ENCODE data around the gene HMGN4. TPM values are rescaled to one million over a fixed set of nuclear protein-coding genes. Genes with fewer than 3 reads are reported as not detected.

Gene HMGN4
- total RNA-seq, 2 experiments from 2014 or later, result 22.7 to 24.8 TPM

DNA sequence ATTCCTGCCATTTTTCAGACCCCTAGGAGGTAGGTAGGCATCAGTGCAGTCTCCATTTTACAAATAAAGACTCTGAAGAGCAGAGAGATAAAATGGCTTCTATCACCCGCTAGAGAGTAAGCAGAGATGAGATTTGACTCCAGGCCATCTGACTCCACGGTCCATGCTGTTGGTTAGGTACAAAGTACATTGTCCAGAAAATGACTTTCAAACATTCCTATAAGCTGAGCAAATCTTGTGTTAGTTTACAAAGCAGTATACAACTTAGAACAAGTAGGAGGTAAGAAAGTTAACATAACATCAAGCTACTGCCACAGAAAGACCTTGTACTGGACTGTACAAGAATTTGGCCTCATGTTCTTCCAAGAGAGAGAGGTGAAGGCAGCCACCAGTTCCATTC lies 23.2 kb upstream of the HMGN4 start:
- Mint-ChIP-seq H3K27me3 (no peaks in the 10 kb centered on the region), H3K9me3 (no peaks in the 10 kb centered on the region), H3K4me3 (no peak overlapping the region), H3K4me1 (ENCODE audit: low read depth) (peaks cover 3% of the 10 kb centered on the region), H3K36me3 (ENCODE audit: low read depth) (no peaks in the 10 kb centered on the region), H3K27ac (no peak overlapping the region)
- TF ChIP-seq, protein P1, sequence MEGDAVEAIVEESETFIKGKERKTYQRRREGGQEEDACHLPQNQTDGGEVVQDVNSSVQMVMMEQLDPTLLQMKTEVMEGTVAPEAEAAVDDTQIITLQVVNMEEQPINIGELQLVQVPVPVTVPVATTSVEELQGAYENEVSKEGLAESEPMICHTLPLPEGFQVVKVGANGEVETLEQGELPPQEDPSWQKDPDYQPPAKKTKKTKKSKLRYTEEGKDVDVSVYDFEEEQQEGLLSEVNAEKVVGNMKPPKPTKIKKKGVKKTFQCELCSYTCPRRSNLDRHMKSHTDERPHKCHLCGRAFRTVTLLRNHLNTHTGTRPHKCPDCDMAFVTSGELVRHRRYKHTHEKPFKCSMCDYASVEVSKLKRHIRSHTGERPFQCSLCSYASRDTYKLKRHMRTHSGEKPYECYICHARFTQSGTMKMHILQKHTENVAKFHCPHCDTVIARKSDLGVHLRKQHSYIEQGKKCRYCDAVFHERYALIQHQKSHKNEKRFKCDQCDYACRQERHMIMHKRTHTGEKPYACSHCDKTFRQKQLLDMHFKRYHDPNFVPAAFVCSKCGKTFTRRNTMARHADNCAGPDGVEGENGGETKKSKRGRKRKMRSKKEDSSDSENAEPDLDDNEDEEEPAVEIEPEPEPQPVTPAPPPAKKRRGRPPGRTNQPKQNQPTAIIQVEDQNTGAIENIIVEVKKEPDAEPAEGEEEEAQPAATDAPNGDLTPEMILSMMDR (IDR thresholded peaks at IDR 0.05), result no peak
- intact Hi-C loops (cut with DNase I, micrococcal nuclease), result no loop called here
- H3K27me3 ChIP-seq (ENCODE audit: control insufficient read depth in 1 of 2, insufficient read depth in 2 of 2, low read length in 2 of 2), result no peaks in the 10 kb centered on the region
- CTCF ChIA-PET, result interaction anchor here (0.5 kb wide), 1 partner anchor 29 kb away, joined by 4 read pairs; no protein-coding TSS in a partner anchor
- no peak for DNase-seq
- H3K4me1 ChIP-seq (ENCODE audit: insufficient read depth, low read length), result peaks cover under 1% of the 10 kb centered on the region
- POLR2A ChIA-PET, result no interaction called here
- no peaks in the 10 kb centered on the region for H3K36me3 ChIP-seq (ENCODE audit: insufficient read depth, low read length)
- ATAC-seq (ENCODE audit: poor library complexity), result no peak
- H3K9me3 ChIP-seq (ENCODE audit: control insufficient read depth in 1 of 2, insufficient read depth in 1 of 2, low read length in 2 of 2), result no peaks in the 10 kb centered on the region
- H3K27ac ChIP-seq (ENCODE audit: low read depth in 1 of 2, low read length in 2 of 2), result no peak overlapping the region
- no peak overlapping the region for H3K4me3 ChIP-seq (ENCODE audit: low read length)

DNA sequence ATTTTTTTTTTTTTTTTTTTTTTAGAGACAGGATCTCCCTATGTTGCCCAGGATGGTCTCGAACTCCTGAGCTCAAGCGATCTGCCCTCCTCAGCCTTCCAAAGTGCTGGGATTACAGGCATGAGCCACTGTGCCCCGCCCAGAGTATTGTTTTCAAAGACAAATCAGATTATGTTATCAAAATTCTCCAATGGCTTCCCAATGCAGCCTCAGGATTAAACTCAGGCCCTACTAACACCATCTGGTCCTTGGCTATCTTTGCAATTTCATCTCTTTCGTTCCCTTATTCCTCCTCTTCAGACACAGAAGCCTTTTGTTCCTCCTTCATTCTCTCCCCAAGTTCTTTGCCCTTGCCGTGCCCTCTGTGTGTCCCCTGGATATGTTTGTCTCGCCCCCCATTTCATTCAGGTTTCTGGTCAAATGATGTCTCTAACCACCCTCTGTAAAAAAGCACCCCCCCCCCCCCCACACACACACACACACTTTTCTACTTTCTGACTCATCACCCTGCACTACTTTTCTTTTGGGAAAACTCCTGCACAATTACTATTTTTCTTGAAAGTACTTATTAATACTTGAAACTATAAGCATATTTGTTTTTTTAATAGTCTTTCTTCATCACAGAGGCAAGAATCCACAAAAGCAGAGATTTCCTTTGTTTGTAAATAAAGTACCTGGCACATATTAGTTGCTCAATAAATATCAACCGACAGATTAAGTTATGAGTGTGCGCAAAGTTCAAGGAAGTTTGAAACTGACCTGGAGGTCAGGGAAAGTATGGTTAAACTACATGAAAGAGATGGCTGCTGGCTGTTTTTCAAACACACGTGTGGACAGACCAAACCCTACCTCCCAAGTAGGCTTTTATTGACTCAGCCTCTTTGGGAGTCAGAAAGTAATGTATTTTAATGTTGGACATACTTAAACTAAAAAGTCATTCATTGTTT lies 21.4 kb upstream of the HMGN4 start:
- H3K27ac ChIP-seq (ENCODE audit: low read depth in 1 of 2, low read length in 2 of 2), result no peak overlapping the region
- H3K4me1 ChIP-seq (ENCODE audit: insufficient read depth, low read length), result peaks cover 7% of the 10 kb centered on the region
- H3K36me3 ChIP-seq (ENCODE audit: insufficient read depth, low read length), result no peaks in the 10 kb centered on the region
- ATAC-seq (ENCODE audit: poor library complexity) (no peak), DNase-seq (no peak)
- Mint-ChIP-seq H3K4me3 (no peak overlapping the region), H3K27me3 (peaks cover 9% of the 10 kb centered on the region), H3K9me3 (no peaks in the 10 kb centered on the region), H3K27ac (peak overlapping the region; percentile 12), H3K4me1 (ENCODE audit: low read depth) (peaks cover 19% of the 10 kb centered on the region), H3K36me3 (ENCODE audit: low read depth) (peaks cover 16% of the 10 kb centered on the region)
- no peak overlapping the region for H3K4me3 ChIP-seq (ENCODE audit: low read length)
- no peaks in the 10 kb centered on the region for H3K9me3 ChIP-seq (ENCODE audit: control insufficient read depth in 1 of 2, insufficient read depth in 1 of 2, low read length in 2 of 2)
- ChIA-PET POLR2A (no interaction called here), CTCF (interaction anchor here (0.7 kb wide), 1 partner anchor 78 kb away, joined by 4 read pairs; no protein-coding TSS in a partner anchor)
- intact Hi-C loops (cut with DNase I, micrococcal nuclease), result no loop called here
- H3K27me3 ChIP-seq (ENCODE audit: control insufficient read depth in 1 of 2, insufficient read depth in 2 of 2, low read length in 2 of 2), result no peaks in the 10 kb centered on the region
- TF ChIP-seq, protein P1 (IDR thresholded peaks at IDR 0.05), result no peak

DNA sequence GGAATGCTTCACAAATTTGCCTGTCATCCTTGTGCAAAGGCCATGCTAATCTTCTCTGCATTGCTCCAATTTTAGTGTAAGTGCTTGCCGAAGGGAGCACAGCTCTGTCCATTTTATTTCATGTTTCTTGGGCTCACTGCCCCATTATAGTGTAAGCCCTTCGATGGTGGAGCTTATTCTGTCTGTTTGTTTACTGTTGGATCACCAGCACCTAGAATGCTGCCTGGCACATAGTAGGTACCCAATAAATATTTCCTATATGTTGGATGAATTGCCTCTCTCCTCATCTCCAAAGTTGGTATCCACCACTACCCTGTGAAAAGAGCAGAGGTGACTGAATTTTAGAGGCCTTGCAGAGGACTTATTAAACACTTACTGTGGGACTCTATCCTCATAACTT lies 18.8 kb upstream of the HMGN4 start:
- Histone ChIP-seq H3K4me1 (ENCODE audit: insufficient read depth, low read length) (peaks cover 10% of the 10 kb centered on the region), H3K36me3 (ENCODE audit: insufficient read depth, low read length) (no peaks in the 10 kb centered on the region), H3K27me3 (ENCODE audit: control insufficient read depth in 1 of 2, insufficient read depth in 2 of 2, low read length in 2 of 2) (no peaks in the 10 kb centered on the region), H3K4me3 (ENCODE audit: low read length) (no peak overlapping the region), H3K9me3 (ENCODE audit: control insufficient read depth in 1 of 2, insufficient read depth in 1 of 2, low read length in 2 of 2) (no peaks in the 10 kb centered on the region), H3K27ac (ENCODE audit: low read depth in 1 of 2, low read length in 2 of 2) (no peak overlapping the region)
- no peak for ATAC-seq (ENCODE audit: poor library complexity)
- Mint-ChIP-seq H3K4me1 (ENCODE audit: low read depth) (peaks cover 30% of the 10 kb centered on the region), H3K4me3 (no peak overlapping the region), H3K36me3 (ENCODE audit: low read depth) (peaks cover 16% of the 10 kb centered on the region), H3K27ac (peak overlapping the region; percentile 99), H3K27me3 (peaks cover 9% of the 10 kb centered on the region), H3K9me3 (no peaks in the 10 kb centered on the region)
- intact Hi-C loops (cut with DNase I, micrococcal nuclease), result no loop called here
- TF ChIP-seq, protein P1 (IDR thresholded peaks at IDR 0.05), result no peak
- DNase-seq, result no peak
- CTCF ChIA-PET, result interaction anchor here (2.7 kb wide), 1 partner anchor 77 kb away, joined by 12 read pairs; no protein-coding TSS in a partner anchor
- POLR2A ChIA-PET, result interaction anchor here (0.9 to 5.1 kb wide), 6 partner anchors 18 to 628 kb away, joined by 3 to 80 read pairs (median 3); partner anchors contain the start of gene HMGN4
